Activated CD4-positive, alpha-beta T cell treated with anti-CD3 and anti-CD28 coated beads, Interleukin-2, amount 50 U/mL, for 24 hours (primary cell): ENCODE data around the gene LRRC1.
"Not testable (repeated sequence)": the region's sequence is repeated elsewhere in the genome, so short reads cannot be mapped to it uniquely, and the experiment has no call there.

Source experiments
- DNase-seq, 2 donors: peaks; one replicate each; pipeline ENCODE4 v3.0.0-alpha.2; 2020; ENCODE audit warnings: low read depth in 1 of 2, low spot score in 1 of 2

LRRC1 gene

GRCh38 chr6:53794720-53795339 is at the start of gene LRRC1:
Gene LRRC1 (plus strand): TSS chr6:53795005. CDS start chr6:53795257, 252 bp downstream.
- DNase-seq: peak; percentile 60 to 71

GRCh38 chr6:53746442-53747103 is 48.2 kb upstream of the LRRC1 start:
- no peak for DNase-seq

GRCh38 chr6:53750052-53750650 is 44.7 kb upstream of the LRRC1 start:
- no peak for DNase-seq

- DNase-seq: no peak
Observed at GRCh38 chr6:53751417-53751816, 43.4 kb upstream of the LRRC1 start.

GRCh38 chr6:53752440-53752839 is 42.4 kb upstream of the LRRC1 start:
- no peak for DNase-seq

- no peak for DNase-seq
Observed at GRCh38 chr6:53752856-53753255, 41.9 kb upstream of the LRRC1 start.

- DNase-seq: no peak
Observed at GRCh38 chr6:53754330-53754729, 40.5 kb upstream of the LRRC1 start.

- no peak for DNase-seq
Observed at GRCh38 chr6:53756396-53756795, 38.4 kb upstream of the LRRC1 start.

- DNase-seq: no peak
Observed at GRCh38 chr6:53758496-53758895, 36.3 kb upstream of the LRRC1 start.

GRCh38 chr6:53761036-53761435 is 33.8 kb upstream of the LRRC1 start:
- no peak for DNase-seq

- DNase-seq: no peak
Observed at GRCh38 chr6:53765270-53765669, 29.5 kb upstream of the LRRC1 start.

- DNase-seq: no peak
Observed at GRCh38 chr6:53766930-53767329, 27.9 kb upstream of the LRRC1 start.

- no peak for DNase-seq
Observed at GRCh38 chr6:53767941-53768340, 26.9 kb upstream of the LRRC1 start.

- no peak for DNase-seq
Observed at GRCh38 chr6:53768636-53769035, 26.2 kb upstream of the LRRC1 start.

GRCh38 chr6:53770780-53771249 is 24.0 kb upstream of the LRRC1 start:
- no peak for DNase-seq

- no peak for DNase-seq
Observed at GRCh38 chr6:53771785-53772624, 22.8 kb upstream of the LRRC1 start.

GRCh38 chr6:53773044-53773696 is 21.6 kb upstream of the LRRC1 start:
- no peak for DNase-seq

- not testable (repeated sequence) for DNase-seq
Observed at GRCh38 chr6:53776152-53776551, 18.7 kb upstream of the LRRC1 start.

- DNase-seq: not testable (repeated sequence)
Observed at GRCh38 chr6:53784991-53785390, 9.8 kb upstream of the LRRC1 start.

- no peak for DNase-seq
Observed at GRCh38 chr6:53786832-53787231, 8.0 kb upstream of the LRRC1 start.

GRCh38 chr6:53790886-53791285 is 3.9 kb upstream of the LRRC1 start:
- DNase-seq: no peak
